NCI-H187 (cell line): ENCODE data around the gene NR4A1.
"Not testable (repeated sequence)": the region's sequence is repeated elsewhere in the genome, so short reads cannot be mapped to it uniquely, and the experiment has no call there.

Experiments used
- DNase-seq, 2 experiments: peaks; one replicate each; lab custom pipeline; 2025; lab: John Stamatoyannopoulos, UW

NR4A1 gene

GRCh38 chr12:52097045-52097666, 45.9 kb downstream of the NR4A1 start:
- no peak for DNase-seq

DNA sequence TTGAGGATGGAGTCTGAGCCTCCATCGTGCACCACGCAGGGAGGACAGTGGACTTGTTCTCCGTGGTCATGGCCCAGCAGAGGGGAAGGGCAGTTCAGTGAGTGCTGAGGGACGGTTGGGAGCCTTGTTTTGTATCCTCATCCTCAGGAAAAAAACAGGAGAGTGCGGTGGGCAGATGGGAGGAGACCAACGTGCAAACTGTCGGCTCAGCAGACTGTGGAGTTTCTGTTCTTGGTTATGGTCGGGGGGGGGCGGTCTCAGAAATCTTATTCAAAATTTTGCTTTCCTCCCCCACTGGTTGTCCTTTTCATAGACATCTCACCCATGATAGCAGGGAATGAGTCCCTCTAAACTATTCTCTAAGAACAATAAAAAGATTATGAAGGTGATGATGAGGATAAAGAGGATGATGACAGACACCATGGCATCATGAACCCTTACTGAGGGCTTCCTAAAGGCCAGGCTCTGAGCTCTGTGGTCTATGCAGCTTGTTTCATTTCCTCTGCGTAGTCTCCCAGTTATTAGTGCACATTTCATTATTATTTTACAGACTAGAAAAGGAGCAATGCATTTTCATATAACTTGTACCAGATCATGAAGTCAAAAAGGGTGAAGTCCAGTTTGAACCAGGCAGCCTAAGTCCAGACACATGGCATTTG, 53.3 kb downstream of the NR4A1 start:
- DNase-seq, result not testable (repeated sequence)
